C4-2B (cell line): ENCODE results near the gene FOXP1.

ENCODE experiments used
- CTCF ChIP-seq: fragments of 450-650 bp; conservative IDR thresholded peaks from 2 replicates; pipeline ENCODE4 v1.5.1; 2017; ENCODE audit warnings: mild to moderate bottlenecking
- ZFX ChIP-seq: fragments of 450-650 bp; IDR thresholded peaks from 2 replicates; pipeline ENCODE4 v1.6.1; 2017

GRCh38 chr3:71217640-71218222, 365.8 kb downstream of the FOXP1 start:
- no peak for TF ChIP-seq CTCF
- TF ChIP-seq ZFX: no peak
